Measurements from ENCODE around the gene NFKBIB. TPM values are rescaled to one million over a fixed set of nuclear protein-coding genes. Genes with fewer than 3 reads are reported as not detected.
"Not testable (repeated sequence)": the region's sequence is repeated elsewhere in the genome, so short reads cannot be mapped to it uniquely, and the experiment has no call there.

The NFKBIB gene
- total RNA-seq, 1 donor from 2014 or later = 21.7 TPM

DNA sequence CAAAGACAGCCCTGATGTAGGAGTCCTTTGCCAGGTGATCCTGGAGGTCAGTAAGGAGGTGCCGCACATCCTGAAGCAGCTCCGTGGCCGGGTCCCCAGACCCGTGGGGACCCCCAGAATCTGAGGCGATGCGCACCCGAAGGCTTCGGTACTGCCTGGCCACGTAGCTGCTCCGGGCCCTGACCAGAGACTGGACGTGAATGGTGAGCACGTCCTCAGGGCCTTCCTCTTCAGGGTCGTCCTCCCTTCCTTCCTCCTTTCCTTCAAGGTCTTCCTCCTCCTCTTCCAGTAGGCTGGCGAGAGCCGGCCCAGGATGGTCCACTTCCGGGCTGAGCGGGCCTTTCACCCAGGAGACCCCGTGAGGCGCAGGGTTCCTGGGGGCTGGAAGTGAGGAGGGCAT lies 29.2 kb upstream of the NFKBIB start:
- FAIRE-seq (no peak), DNase-seq (ENCODE audit: low read depth) (no peak)
- Histone ChIP-seq H4K20me1 (ENCODE audit: insufficient read depth, low read length) (no peaks in the 10 kb centered on the region), H3K27ac (ENCODE audit: low read depth, low read length) (no peak overlapping the region), H3K9ac (ENCODE audit: low read length) (no peak overlapping the region), H2AFZ (ENCODE audit: low read depth, low read length) (no peak overlapping the region), H3K4me1 (ENCODE audit: insufficient read depth, low read length) (peaks cover 3% of the 10 kb centered on the region), H3K9me3 (ENCODE audit: insufficient read depth, low read depth, low read length) (no peaks in the 10 kb centered on the region), H3K4me3 (ENCODE audit: insufficient read depth, low read depth, low read length) (no peak overlapping the region), H3K4me2 (ENCODE audit: low read length) (peak overlapping the region; percentile 88), H3K79me2 (ENCODE audit: insufficient read depth, low read length) (no peaks in the 10 kb centered on the region), H3K36me3 (ENCODE audit: insufficient read depth, low read length) (no peaks in the 10 kb centered on the region), H3K27me3 (ENCODE audit: insufficient read depth, low read length) (no peaks in the 10 kb centered on the region)
- Mint-ChIP-seq H3K4me1 (ENCODE audit: low read depth, unreplicated experiment) (peaks cover 4% of the 10 kb centered on the region), H3K4me3 (ENCODE audit: unreplicated experiment) (no peak overlapping the region), H3K27ac (ENCODE audit: unreplicated experiment) (no peak overlapping the region), H3K9me3 (ENCODE audit: unreplicated experiment) (no peaks in the 10 kb centered on the region), H3K27me3 (ENCODE audit: low read depth, unreplicated experiment) (peaks cover 8% of the 10 kb centered on the region), H3K36me3 (ENCODE audit: low read depth, unreplicated experiment) (no peaks in the 10 kb centered on the region)
- no peak for TF ChIP-seq EZH2 (IDR thresholded peaks at IDR 0.05; ENCODE audit: insufficient read depth, low read length)
- TF ChIP-seq, protein P1, sequence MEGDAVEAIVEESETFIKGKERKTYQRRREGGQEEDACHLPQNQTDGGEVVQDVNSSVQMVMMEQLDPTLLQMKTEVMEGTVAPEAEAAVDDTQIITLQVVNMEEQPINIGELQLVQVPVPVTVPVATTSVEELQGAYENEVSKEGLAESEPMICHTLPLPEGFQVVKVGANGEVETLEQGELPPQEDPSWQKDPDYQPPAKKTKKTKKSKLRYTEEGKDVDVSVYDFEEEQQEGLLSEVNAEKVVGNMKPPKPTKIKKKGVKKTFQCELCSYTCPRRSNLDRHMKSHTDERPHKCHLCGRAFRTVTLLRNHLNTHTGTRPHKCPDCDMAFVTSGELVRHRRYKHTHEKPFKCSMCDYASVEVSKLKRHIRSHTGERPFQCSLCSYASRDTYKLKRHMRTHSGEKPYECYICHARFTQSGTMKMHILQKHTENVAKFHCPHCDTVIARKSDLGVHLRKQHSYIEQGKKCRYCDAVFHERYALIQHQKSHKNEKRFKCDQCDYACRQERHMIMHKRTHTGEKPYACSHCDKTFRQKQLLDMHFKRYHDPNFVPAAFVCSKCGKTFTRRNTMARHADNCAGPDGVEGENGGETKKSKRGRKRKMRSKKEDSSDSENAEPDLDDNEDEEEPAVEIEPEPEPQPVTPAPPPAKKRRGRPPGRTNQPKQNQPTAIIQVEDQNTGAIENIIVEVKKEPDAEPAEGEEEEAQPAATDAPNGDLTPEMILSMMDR (IDR thresholded peaks at IDR 0.05; ENCODE audit: insufficient read depth, low read depth, low read length) = no peak

DNA sequence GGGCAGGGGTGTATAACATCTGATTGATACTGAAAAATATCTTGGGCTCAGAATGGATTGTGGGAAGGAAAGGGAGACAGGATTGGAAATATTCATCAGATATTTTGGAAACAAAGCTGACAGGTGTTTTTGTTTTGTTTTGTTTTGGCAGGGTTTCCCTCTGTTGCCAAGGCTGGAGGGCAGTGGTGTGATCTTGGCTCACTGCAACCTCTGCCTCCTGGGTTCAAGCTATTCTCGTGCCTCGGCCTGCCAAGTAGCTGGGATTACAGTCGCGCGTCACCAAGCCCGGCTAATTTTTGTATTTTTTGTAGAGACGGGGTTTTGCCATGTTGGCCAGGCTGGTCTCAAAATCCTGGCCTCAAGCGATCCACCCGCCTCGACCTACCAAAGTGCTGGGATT lies 26.4 kb upstream of the NFKBIB start:
- H3K9me3 Mint-ChIP-seq (ENCODE audit: unreplicated experiment); FAIRE-seq; H3K9me3 ChIP-seq (ENCODE audit: insufficient read depth, low read depth, low read length); H3K27ac Mint-ChIP-seq (ENCODE audit: unreplicated experiment); H3K36me3 ChIP-seq (ENCODE audit: insufficient read depth, low read length); H3K27me3 Mint-ChIP-seq (ENCODE audit: low read depth, unreplicated experiment); H3K4me1 ChIP-seq (ENCODE audit: insufficient read depth, low read length); H3K4me3 Mint-ChIP-seq (ENCODE audit: unreplicated experiment); H3K4me2 ChIP-seq (ENCODE audit: low read length); H3K27ac ChIP-seq (ENCODE audit: low read depth, low read length); H4K20me1 ChIP-seq (ENCODE audit: insufficient read depth, low read length); H3K79me2 ChIP-seq (ENCODE audit: insufficient read depth, low read length); H3K4me3 ChIP-seq (ENCODE audit: insufficient read depth, low read depth, low read length); H3K36me3 Mint-ChIP-seq (ENCODE audit: low read depth, unreplicated experiment); H3K4me1 Mint-ChIP-seq (ENCODE audit: low read depth, unreplicated experiment); DNase-seq (ENCODE audit: low read depth); H3K9ac ChIP-seq (ENCODE audit: low read length); H2AFZ ChIP-seq (ENCODE audit: low read depth, low read length); H3K27me3 ChIP-seq (ENCODE audit: insufficient read depth, low read length): not testable (repeated sequence)

DNA sequence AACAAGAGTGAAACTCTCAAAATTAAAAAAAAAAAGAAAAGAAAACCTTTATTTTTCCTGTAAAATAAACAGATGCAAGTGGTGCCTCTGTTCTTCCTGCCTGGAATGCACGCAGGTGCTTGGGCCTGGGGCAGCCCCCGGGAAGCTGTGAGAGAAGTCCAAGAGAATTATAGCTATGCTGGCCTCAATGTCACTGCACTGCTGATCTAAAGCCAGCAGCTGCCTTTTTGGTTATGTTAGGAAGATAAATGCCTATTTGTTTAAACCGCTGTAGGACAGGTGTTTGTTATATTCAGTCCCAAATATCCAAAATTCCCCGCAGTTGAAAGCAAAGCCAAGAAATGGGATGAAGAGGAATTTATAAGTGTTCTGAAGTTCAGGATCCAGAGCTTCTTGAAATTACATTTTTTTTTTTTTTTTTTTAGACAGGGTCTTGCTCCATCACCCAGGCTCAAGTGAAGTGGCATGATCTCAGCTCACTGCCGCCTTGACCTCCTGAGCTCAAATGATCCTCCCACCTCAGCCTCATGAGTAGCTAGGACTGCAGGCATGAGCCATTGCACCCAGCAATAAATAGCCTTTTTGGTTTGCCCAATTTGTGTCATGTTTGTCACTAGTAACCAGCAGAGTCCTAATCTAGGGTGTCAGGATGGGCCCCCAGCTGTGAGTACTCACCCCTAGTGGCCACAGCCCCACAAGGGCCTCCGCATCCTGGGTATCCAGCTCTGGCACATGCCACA lies 23.9 kb upstream of the NFKBIB start:
- Histone ChIP-seq H3K4me3 (ENCODE audit: insufficient read depth, low read depth, low read length) (no peak overlapping the region), H3K9me3 (ENCODE audit: insufficient read depth, low read depth, low read length) (no peaks in the 10 kb centered on the region), H2AFZ (ENCODE audit: low read depth, low read length) (no peak overlapping the region), H3K27me3 (ENCODE audit: insufficient read depth, low read length) (no peaks in the 10 kb centered on the region), H3K4me1 (ENCODE audit: insufficient read depth, low read length) (no peaks in the 10 kb centered on the region), H3K27ac (ENCODE audit: low read depth, low read length) (no peak overlapping the region), H4K20me1 (ENCODE audit: insufficient read depth, low read length) (no peaks in the 10 kb centered on the region), H3K4me2 (ENCODE audit: low read length) (no peak overlapping the region), H3K79me2 (ENCODE audit: insufficient read depth, low read length) (no peaks in the 10 kb centered on the region), H3K36me3 (ENCODE audit: insufficient read depth, low read length) (no peaks in the 10 kb centered on the region), H3K9ac (ENCODE audit: low read length) (no peak overlapping the region)
- H3K4me1 Mint-ChIP-seq (ENCODE audit: low read depth, unreplicated experiment) = no peaks in the 10 kb centered on the region
- H3K27me3 Mint-ChIP-seq (ENCODE audit: low read depth, unreplicated experiment) = peaks cover 4% of the 10 kb centered on the region
- DNase-seq (ENCODE audit: low read depth) (no peak), FAIRE-seq (no peak)
- TF ChIP-seq, protein P1 (IDR thresholded peaks at IDR 0.05; ENCODE audit: insufficient read depth, low read depth, low read length) = no peak
- TF ChIP-seq EZH2 (IDR thresholded peaks at IDR 0.05; ENCODE audit: insufficient read depth, low read length) = no peak
- H3K36me3 Mint-ChIP-seq (ENCODE audit: low read depth, unreplicated experiment) = peaks cover 3% of the 10 kb centered on the region
- no peaks in the 10 kb centered on the region for H3K9me3 Mint-ChIP-seq (ENCODE audit: unreplicated experiment)
- no peak overlapping the region for H3K27ac Mint-ChIP-seq (ENCODE audit: unreplicated experiment)
- no peak overlapping the region for H3K4me3 Mint-ChIP-seq (ENCODE audit: unreplicated experiment)
